Mucosa of rectum (tissue), 2 donors: ENCODE data around the gene S100Z.
A peak's percentile ranks its signal among the peaks of the same experiment; 100 is the strongest.

Experiments used
- H3K27ac ChIP-seq, 2 donors: one replicate each; pipeline ENCODE4 v1.7.0; 2013; ENCODE audit warnings: inconsistent platforms in 2 of 2, low read depth in 2 of 2, low read length in 2 of 2
- H3K27me3 ChIP-seq, 2 donors: one replicate each; pipeline ENCODE4 v1.7.0; 2013; ENCODE audit warnings: low read length in 2 of 2; ENCODE audit not compliant: control insufficient read depth in 2 of 2, insufficient read depth in 2 of 2
- H3K36me3 ChIP-seq, 2 donors: one replicate each; pipeline ENCODE4 v1.7.0; 2013; ENCODE audit warnings: low read length in 2 of 2; ENCODE audit not compliant: control insufficient read depth in 2 of 2, insufficient read depth in 2 of 2
- H3K4me1 ChIP-seq, 2 donors: one replicate each; pipeline ENCODE4 v1.7.0; 2013; ENCODE audit warnings: low read length in 2 of 2, mild to moderate bottlenecking in 1 of 2; ENCODE audit not compliant: control insufficient read depth in 2 of 2, insufficient read depth in 2 of 2
- H3K4me3 ChIP-seq, 2 donors: one replicate each; pipeline ENCODE4 v1.7.0; 2013; ENCODE audit warnings: low read length in 2 of 2
- H3K9ac ChIP-seq, 2 donors: one replicate each; pipeline ENCODE4 v1.7.0; 2013; ENCODE audit warnings: low read length in 2 of 2, low read depth in 1 of 2, mild to moderate bottlenecking in 1 of 2
- H3K9me3 ChIP-seq, 2 donors: one replicate each; pipeline ENCODE4 v1.7.0; 2013; ENCODE audit warnings: low read length in 2 of 2; ENCODE audit not compliant: control insufficient read depth in 2 of 2
- donor health status: healthy.
- donor health status: Normal muscosa, but diverticular disease.

The S100Z gene

GRCh38 chr5:76849419-76850291 is at the start of gene S100Z:
S100Z (plus strand) TSS chr5:76850014; CDS start chr5:76875360, 25,346 bp downstream.
- no peaks in the 10 kb centered on the region for H3K27me3 ChIP-seq
- peak within 1 kb of the TSS in 1 of 2 donors; percentile 6 for H3K9ac ChIP-seq
- H3K4me1 ChIP-seq, result peaks cover 1 to 5% of the 10 kb centered on the region in 2 donors
- H3K9me3 ChIP-seq, result no peaks in the 10 kb centered on the region
- peak within 1 kb of the TSS in 1 of 2 donors; percentile 14 for H3K4me3 ChIP-seq
- no peaks in the 10 kb centered on the region for H3K36me3 ChIP-seq
- no peak within 1 kb of the TSS for H3K27ac ChIP-seq

- H3K27ac ChIP-seq, result no peak overlapping the region
- no peaks in the 10 kb centered on the region for H3K27me3 ChIP-seq
- H3K9me3 ChIP-seq, result no peaks in the 10 kb centered on the region
- no peaks in the 10 kb centered on the region for H3K36me3 ChIP-seq
- H3K4me1 ChIP-seq, result no peaks in the 10 kb centered on the region
- no peak overlapping the region for H3K9ac ChIP-seq
- no peak overlapping the region for H3K4me3 ChIP-seq
Observed at GRCh38 chr5:76800579-76800978, 49.2 kb upstream of the S100Z start.

GRCh38 chr5:76801159-76801802 is 48.5 kb upstream of the S100Z start:
- H3K4me1 ChIP-seq, result no peaks in the 10 kb centered on the region
- H3K9ac ChIP-seq, result no peak overlapping the region
- no peak overlapping the region for H3K27ac ChIP-seq
- H3K27me3 ChIP-seq, result no peaks in the 10 kb centered on the region
- H3K4me3 ChIP-seq, result no peak overlapping the region
- H3K36me3 ChIP-seq, result no peaks in the 10 kb centered on the region
- no peaks in the 10 kb centered on the region for H3K9me3 ChIP-seq

GRCh38 chr5:76801803-76802195 is 48.0 kb upstream of the S100Z start:
- Histone ChIP-seq H3K9me3 (no peaks in the 10 kb centered on the region), H3K9ac (no peak overlapping the region), H3K4me3 (no peak overlapping the region), H3K36me3 (no peaks in the 10 kb centered on the region), H3K27me3 (no peaks in the 10 kb centered on the region), H3K4me1 (no peaks in the 10 kb centered on the region), H3K27ac (no peak overlapping the region)

- Histone ChIP-seq H3K9ac (no peak overlapping the region), H3K27ac (no peak overlapping the region), H3K4me1 (no peaks in the 10 kb centered on the region), H3K36me3 (no peaks in the 10 kb centered on the region), H3K9me3 (no peaks in the 10 kb centered on the region), H3K4me3 (no peak overlapping the region), H3K27me3 (no peaks in the 10 kb centered on the region)
Observed at GRCh38 chr5:76804266-76804665, 45.5 kb upstream of the S100Z start.

- Histone ChIP-seq H3K9ac (no peak overlapping the region), H3K27ac (no peak overlapping the region), H3K9me3 (no peaks in the 10 kb centered on the region), H3K36me3 (no peaks in the 10 kb centered on the region), H3K27me3 (no peaks in the 10 kb centered on the region), H3K4me1 (no peaks in the 10 kb centered on the region), H3K4me3 (no peak overlapping the region)
Observed at GRCh38 chr5:76805821-76806505, 43.9 kb upstream of the S100Z start.

- Histone ChIP-seq H3K27ac (no peak overlapping the region), H3K36me3 (no peaks in the 10 kb centered on the region), H3K4me3 (no peak overlapping the region), H3K9me3 (no peaks in the 10 kb centered on the region), H3K4me1 (no peaks in the 10 kb centered on the region), H3K27me3 (no peaks in the 10 kb centered on the region), H3K9ac (no peak overlapping the region)
Observed at GRCh38 chr5:76807296-76807695, 42.5 kb upstream of the S100Z start.

- Histone ChIP-seq H3K9me3 (no peaks in the 10 kb centered on the region), H3K36me3 (no peaks in the 10 kb centered on the region), H3K27me3 (no peaks in the 10 kb centered on the region), H3K4me1 (no peaks in the 10 kb centered on the region), H3K27ac (no peak overlapping the region), H3K9ac (no peak overlapping the region), H3K4me3 (no peak overlapping the region)
Observed at GRCh38 chr5:76808141-76808691, 41.6 kb upstream of the S100Z start.

GRCh38 chr5:76809141-76809540 is 40.7 kb upstream of the S100Z start:
- Histone ChIP-seq H3K36me3 (no peaks in the 10 kb centered on the region), H3K4me1 (no peaks in the 10 kb centered on the region), H3K27me3 (no peaks in the 10 kb centered on the region), H3K4me3 (no peak overlapping the region), H3K9ac (no peak overlapping the region), H3K27ac (no peak overlapping the region), H3K9me3 (no peaks in the 10 kb centered on the region)

GRCh38 chr5:76810236-76810635 is 39.6 kb upstream of the S100Z start:
- H3K4me1 ChIP-seq, result no peaks in the 10 kb centered on the region
- H3K9me3 ChIP-seq, result no peaks in the 10 kb centered on the region
- H3K4me3 ChIP-seq, result no peak overlapping the region
- no peak overlapping the region for H3K27ac ChIP-seq
- no peaks in the 10 kb centered on the region for H3K27me3 ChIP-seq
- no peak overlapping the region for H3K9ac ChIP-seq
- no peaks in the 10 kb centered on the region for H3K36me3 ChIP-seq
